Muscle of leg (tissue), 11 donors: ENCODE results near the gene TLE7. TPM values are rescaled to one million over a fixed set of nuclear protein-coding genes. Genes with fewer than 3 reads are reported as not detected.
A peak's percentile ranks its signal among the peaks of the same experiment; 100 is the strongest.

Experiments
- DNase-seq: peaks from one replicate; pipeline ENCODE4 v3.0.0; 2013
- H3K27ac ChIP-seq: one replicate; pipeline ENCODE4 v1.5.1; 2013; ENCODE audit warnings: mild to moderate bottlenecking, low read length, control low read depth
- H3K27me3 ChIP-seq: one replicate; pipeline ENCODE4 v1.6.1; 2013; ENCODE audit warnings: low read length; ENCODE audit not compliant: control insufficient read depth, insufficient read depth
- H3K36me3 ChIP-seq: one replicate; pipeline ENCODE4 v1.6.1; 2013; ENCODE audit warnings: low read length; ENCODE audit not compliant: control insufficient read depth, insufficient read depth
- H3K4me1 ChIP-seq: one replicate; pipeline ENCODE4 v1.6.1; 2013; ENCODE audit warnings: low read length; ENCODE audit not compliant: control insufficient read depth, insufficient read depth
- H3K4me3 ChIP-seq: one replicate; pipeline ENCODE4 v1.5.1; 2013; ENCODE audit warnings: low read length, control low read depth
- H3K9me3 ChIP-seq: replicated peaks from 2 replicates; pipeline ENCODE4 v1.6.1; 2013; ENCODE audit warnings: low read depth, low read length; ENCODE audit not compliant: control insufficient read depth
- WGBS: methylation state at CpG from one replicate; pipeline ENCODE4 v1.1.5; 2013; ENCODE audit warnings: missing lambda C conversion rate; ENCODE audit not compliant: insufficient coverage; 5-methylcytosine and 5-hydroxymethylcytosine counted together
- polyA plus RNA-seq, 8 donors: library from polyadenylated mRNA; unstranded; fragments of 120-200 nt; gene quantifications; one replicate each; pipeline versions ENCODE4 v1.2.1 to v1.2.3, GENCODE V29; 2013; ENCODE audit warnings: inconsistent platforms in 1 of 8, low replicate concordance in 1 of 8; ENCODE audit not compliant: insufficient read length in 8 of 8, insufficient read depth in 1 of 8
- total RNA-seq: library from RNA; stranded (reverse); fragments of 120-200 nt; gene quantifications from one replicate; pipeline ENCODE4 v1.2.4, GENCODE V29; 2013

The TLE7 gene
- total and polyA plus RNA-seq, 9 donors: not detected

DNA sequence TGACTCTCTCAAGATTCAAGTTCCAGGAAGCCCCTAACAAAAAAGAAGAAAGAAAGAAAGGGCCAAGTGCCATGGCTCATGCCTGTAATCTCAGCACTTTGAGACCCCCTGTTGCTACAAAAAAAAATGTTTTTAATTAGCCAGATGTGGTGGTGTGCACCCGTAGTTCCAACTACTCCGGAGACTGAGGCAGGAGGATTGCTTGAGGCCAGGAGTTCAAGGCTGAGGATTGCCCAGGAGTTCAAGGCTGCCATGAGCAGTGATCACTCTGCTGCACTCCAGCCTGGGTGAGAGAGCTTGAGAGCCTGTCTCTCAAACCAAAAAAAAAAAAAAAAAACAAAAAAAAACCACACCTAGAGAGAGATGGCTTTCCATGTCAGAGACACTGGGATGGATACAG lies 18.8 kb downstream of the TLE7 start:
- 88% methylated on average over 2 of the region's 2 CpGs for WGBS
- Histone ChIP-seq H3K4me1 (no peaks in the 10 kb centered on the region), H3K9me3 (no peaks in the 10 kb centered on the region), H3K4me3 (no peak overlapping the region), H3K36me3 (no peaks in the 10 kb centered on the region), H3K27me3 (peaks cover 34% of the 10 kb centered on the region), H3K27ac (no peak overlapping the region)
- DNase-seq: no peak

- Histone ChIP-seq H3K9me3 (no peaks in the 10 kb centered on the region), H3K4me1 (no peaks in the 10 kb centered on the region), H3K4me3 (no peak overlapping the region), H3K27ac (no peak overlapping the region), H3K27me3 (peaks cover 33% of the 10 kb centered on the region), H3K36me3 (no peaks in the 10 kb centered on the region)
- DNase-seq: no peak
- WGBS: 62% methylated on average over 3 of the region's 4 CpGs
Observed at GRCh38 chr16:71421911-71422310, 19.9 kb downstream of the TLE7 start.

DNA sequence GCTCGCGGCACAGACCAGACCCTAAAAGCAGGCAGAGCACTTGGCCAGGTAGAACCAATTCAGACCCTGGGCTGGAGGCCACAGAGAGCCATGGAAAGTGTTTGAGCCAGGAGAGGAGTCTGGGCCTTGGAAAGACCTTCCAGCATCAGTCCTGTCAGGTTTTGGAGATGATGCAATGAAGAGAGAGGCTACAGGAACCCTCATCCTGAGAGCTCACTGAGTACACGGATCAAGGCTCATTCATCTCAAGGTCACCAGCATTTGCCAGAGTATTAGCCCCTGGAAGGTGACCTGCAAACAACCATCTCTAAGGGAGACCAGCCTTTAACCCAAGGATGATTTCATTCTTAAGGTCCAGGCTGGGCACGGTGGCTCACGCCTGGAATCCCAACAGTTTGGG lies 27.8 kb downstream of the TLE7 start:
- Histone ChIP-seq H3K9me3 (no peaks in the 10 kb centered on the region), H3K27ac (no peak overlapping the region), H3K4me3 (no peak overlapping the region), H3K4me1 (no peaks in the 10 kb centered on the region), H3K36me3 (no peaks in the 10 kb centered on the region), H3K27me3 (peaks cover 5% of the 10 kb centered on the region)
- no peak for DNase-seq
- 87% methylated on average over 3 of the region's 5 CpGs for WGBS

- Histone ChIP-seq H3K4me1 (no peaks in the 10 kb centered on the region), H3K27me3 (peaks cover 3% of the 10 kb centered on the region), H3K27ac (no peak overlapping the region), H3K4me3 (no peak overlapping the region), H3K36me3 (no peaks in the 10 kb centered on the region), H3K9me3 (no peaks in the 10 kb centered on the region)
- DNase-seq: no peak
- 76% methylated on average over 2 of the region's 4 CpGs for WGBS
Observed at GRCh38 chr16:71413341-71413740, 28.5 kb downstream of the TLE7 start.

GRCh38 chr16:71412270-71413160 lies 29.3 kb downstream of the TLE7 start:
- Histone ChIP-seq H3K36me3 (no peaks in the 10 kb centered on the region), H3K27me3 (no peaks in the 10 kb centered on the region), H3K27ac (no peak overlapping the region), H3K9me3 (no peaks in the 10 kb centered on the region), H3K4me1 (no peaks in the 10 kb centered on the region), H3K4me3 (no peak overlapping the region)
- WGBS: 9% methylated on average over 16 of the region's 24 CpGs
- DNase-seq: peak; percentile 75

DNA sequence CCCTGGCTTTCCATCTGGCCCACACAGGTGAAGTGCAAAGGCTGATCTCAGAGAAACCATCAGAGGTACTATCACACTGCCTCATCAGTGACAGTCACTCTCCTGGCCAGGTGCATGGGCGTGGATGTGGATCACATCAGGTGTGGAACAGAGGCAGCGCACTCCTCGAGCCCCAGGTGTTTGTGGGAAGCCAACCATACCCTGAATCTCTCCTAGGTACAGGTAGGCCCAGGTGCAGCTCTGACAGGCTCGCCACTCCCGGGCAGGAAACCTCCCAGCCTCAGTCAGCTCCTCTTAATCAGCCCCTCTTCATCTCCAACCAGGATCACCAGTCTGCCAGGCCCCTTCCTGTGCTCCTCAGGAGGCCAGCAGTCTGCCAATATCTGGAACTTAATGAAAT lies 31.7 kb downstream of the TLE7 start:
- Histone ChIP-seq H3K4me1 (no peaks in the 10 kb centered on the region), H3K9me3 (no peaks in the 10 kb centered on the region), H3K27me3 (no peaks in the 10 kb centered on the region), H3K36me3 (no peaks in the 10 kb centered on the region), H3K27ac (no peak overlapping the region), H3K4me3 (no peak overlapping the region)
- DNase-seq: no peak
- 89% methylated on average over 3 of the region's 5 CpGs for WGBS

DNA sequence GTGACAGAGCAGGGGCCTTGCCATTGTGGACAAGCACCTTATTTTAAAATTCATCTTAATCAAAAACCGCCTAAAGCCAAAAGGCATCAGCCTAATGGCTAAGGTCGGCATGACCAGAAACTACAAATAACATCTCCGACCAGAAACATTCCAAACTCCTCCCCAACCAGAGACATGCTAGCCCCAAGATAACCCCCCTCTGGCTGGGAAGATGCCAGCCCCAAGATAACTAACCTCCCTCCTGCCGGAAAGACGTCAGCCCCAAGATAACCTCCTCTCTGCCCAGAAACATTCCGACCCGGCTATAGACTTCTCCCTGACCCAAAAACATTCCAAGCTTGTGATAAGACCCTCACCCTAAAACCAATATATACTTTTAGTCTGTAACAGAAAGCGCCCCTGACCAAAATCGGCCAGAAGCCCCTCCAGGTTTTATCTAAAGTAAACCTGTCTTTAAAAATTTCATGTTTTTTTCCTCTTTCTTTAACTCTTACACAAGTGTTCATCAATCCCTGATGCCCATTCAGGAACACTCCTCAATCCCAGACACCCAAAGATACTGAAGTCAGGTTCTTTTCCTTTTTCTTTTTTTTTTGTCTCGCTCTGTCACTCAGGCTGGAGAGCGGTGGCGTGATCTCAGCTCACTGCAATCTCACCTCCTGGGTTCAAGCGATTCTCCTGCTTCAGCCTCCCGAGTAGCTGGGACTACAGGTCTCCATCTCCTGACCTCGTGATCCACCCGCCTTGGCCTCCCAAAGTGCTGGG lies 32.7 kb downstream of the TLE7 start:
- no peaks in the 10 kb centered on the region for H3K27me3 ChIP-seq
- no peaks in the 10 kb centered on the region for H3K4me1 ChIP-seq
- WGBS: 70% methylated on average over 16 of the region's 16 CpGs

GRCh38 chr16:71408536-71408935 lies 33.3 kb downstream of the TLE7 start:
- H3K4me1 ChIP-seq: no peaks in the 10 kb centered on the region
- no CpG with 5 or more reads among the region's 3 CpGs for WGBS

More for the DNA sequence above, 32.7 kb downstream of the TLE7 start:
- H3K9me3 ChIP-seq: no peaks in the 10 kb centered on the region
- no peak overlapping the region for H3K27ac ChIP-seq
- DNase-seq: no peak
- no peak overlapping the region for H3K4me3 ChIP-seq
- no peaks in the 10 kb centered on the region for H3K36me3 ChIP-seq

GRCh38 chr16:71407731-71408130 lies 34.1 kb downstream of the TLE7 start:
- WGBS: no CpG with 5 or more reads among the region's 1 CpG
- Histone ChIP-seq H3K4me3 (no peak overlapping the region), H3K36me3 (no peaks in the 10 kb centered on the region), H3K4me1 (no peaks in the 10 kb centered on the region), H3K27me3 (no peaks in the 10 kb centered on the region), H3K9me3 (no peaks in the 10 kb centered on the region), H3K27ac (no peak overlapping the region)
- DNase-seq: no peak

More at GRCh38 chr16:71408536-71408935, 33.3 kb downstream of the TLE7 start:
- Histone ChIP-seq H3K36me3 (no peaks in the 10 kb centered on the region), H3K9me3 (no peaks in the 10 kb centered on the region), H3K27ac (no peak overlapping the region), H3K27me3 (no peaks in the 10 kb centered on the region), H3K4me3 (no peak overlapping the region)
- no peak for DNase-seq

DNA sequence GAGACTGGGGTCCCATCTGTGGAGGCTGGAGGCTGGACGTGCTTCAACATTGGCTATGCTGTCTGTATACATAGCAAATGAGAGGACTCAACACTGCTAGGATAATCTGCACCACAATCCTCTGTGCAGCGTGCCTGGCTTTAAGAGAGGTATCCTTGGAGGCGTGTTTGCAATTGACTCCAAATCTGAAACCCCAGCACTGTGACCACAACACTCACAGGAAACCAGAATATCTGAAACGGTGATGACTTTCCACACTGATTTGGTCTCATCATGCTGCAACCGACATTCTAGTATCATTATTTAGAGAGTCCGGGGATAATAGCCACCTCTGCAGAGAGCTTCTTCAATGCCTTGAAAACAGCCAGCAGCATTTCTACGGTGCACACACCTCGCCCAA lies 35.1 kb downstream of the TLE7 start:
- Histone ChIP-seq H3K9me3 (no peaks in the 10 kb centered on the region), H3K27me3 (no peaks in the 10 kb centered on the region), H3K4me3 (no peak overlapping the region), H3K27ac (no peak overlapping the region), H3K36me3 (no peaks in the 10 kb centered on the region), H3K4me1 (no peaks in the 10 kb centered on the region)
- DNase-seq: no peak
- WGBS: 78% methylated on average over 6 of the region's 8 CpGs
